SKM-1 treated with dmso at 0.1 percent for 144 hours (cell line): ENCODE measurements around the gene OGA.

Experiments used
- DNase-seq: peaks from one replicate; lab custom pipeline; 2025; ENCODE audit not compliant: unreplicated experiment; lab: John Stamatoyannopoulos, UW

OGA gene

GRCh38 chr10:101837748-101838147 is 19.5 kb upstream of the OGA start:
- DNase-seq, result no peak

GRCh38 chr10:101835362-101835761 is 17.1 kb upstream of the OGA start:
- no peak for DNase-seq

DNA sequence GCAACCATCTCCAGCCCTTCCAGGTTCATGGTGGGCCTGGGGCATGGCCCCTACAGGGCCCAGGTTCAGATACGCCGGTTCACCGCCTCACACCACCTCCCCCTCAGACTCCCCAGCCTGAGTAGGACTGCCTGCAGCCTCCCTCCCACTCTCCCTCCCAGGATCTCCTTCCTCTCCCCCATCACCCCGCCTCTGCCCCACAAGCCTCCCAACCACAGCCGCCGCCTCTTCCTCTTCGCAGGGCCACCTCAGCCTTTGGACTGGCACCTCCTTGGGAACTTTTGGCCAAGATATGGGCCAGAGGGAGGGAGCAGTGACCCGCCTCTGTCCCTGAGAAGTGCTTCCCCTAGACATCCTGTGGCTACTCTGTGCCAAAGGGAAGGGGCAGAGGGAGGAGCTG is 16.1 kb upstream of the OGA start:
- DNase-seq, result peak; percentile 62

DNA sequence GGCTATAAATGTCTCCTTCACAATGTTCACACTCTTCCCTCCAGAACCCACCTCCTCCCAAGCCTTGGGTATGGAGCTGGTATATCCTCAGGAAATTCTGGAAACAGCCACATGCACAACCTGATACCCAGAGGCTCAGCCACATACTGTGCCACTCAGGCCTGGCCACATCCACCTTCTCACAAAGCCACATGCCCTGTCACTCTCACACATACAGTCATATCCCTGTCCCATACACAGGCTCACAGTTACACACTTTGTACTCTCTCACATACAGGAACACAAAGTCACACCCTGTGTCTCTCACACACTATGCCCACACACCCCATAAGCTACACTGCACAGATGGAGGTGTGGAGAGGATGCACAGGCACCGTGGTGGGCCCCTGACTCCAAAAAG is 15.2 kb upstream of the OGA start:
- DNase-seq, result no peak

DNA sequence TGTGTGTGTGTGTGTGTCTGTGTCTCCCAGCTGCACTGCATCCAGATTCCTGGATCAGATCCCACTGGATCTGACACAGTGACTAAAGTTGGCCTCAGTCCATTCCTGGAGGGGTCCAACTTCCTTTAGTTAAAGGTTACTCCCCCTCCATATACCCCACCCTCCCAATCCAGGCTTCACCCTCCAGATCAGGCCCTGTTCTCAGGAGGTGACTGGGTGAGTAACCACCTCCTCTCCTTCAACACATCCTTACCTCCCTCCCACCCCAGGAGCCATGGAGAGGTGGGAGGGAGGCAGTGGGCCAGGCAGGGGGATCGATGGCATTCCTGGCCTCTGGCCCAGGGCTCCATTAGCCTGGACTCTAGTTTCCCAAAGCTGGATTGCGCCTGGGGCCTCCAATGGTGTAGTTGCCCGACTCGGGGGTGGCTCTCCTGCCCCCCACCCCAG is 14.1 kb upstream of the OGA start:
- no peak for DNase-seq

GRCh38 chr10:101831169-101831811 is 13.0 kb upstream of the OGA start:
- DNase-seq, result no peak

GRCh38 chr10:101830322-101831168 is 12.3 kb upstream of the OGA start:
- peak; percentile 56 for DNase-seq

GRCh38 chr10:101829561-101830315 is 11.5 kb upstream of the OGA start:
- DNase-seq, result no peak

DNA sequence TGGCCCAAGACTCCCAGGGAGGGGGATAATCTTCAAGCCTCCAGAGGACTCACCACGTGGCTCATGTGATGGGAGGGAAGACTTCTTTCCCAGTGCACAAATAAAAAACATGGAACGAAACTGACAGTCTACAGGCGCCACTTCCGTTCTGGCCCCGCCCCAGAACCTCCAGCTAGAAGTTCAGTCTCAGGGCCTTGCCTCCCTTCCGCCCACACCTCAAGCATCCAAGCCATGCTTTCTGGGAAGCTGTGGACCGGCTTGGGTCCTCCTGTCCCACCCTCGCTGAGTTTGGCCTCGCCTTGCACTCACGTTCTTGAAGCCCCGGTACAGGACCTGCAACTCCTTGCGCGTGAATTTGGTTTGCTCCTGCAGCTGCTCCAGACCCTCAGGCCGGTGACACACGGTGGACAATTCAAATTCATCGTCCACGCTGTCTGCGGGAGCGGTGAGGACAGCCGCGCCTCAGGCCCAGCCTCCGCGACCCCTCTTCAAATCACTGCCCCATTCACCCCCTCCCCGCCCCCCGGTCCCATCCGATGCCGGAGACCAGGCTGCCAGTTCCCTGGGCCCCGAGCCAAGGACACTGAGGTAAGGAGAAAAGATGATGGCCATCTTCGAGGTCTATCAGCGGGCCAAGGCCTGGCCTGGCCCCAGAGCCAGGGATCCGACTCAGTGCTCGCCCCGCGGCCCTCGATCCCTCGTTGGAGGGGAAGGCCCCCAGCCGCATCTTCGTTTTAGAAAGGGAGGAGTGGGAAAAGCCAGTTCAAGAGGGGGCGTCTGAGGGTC is 10.7 kb upstream of the OGA start:
- DNase-seq, result no peak

DNA sequence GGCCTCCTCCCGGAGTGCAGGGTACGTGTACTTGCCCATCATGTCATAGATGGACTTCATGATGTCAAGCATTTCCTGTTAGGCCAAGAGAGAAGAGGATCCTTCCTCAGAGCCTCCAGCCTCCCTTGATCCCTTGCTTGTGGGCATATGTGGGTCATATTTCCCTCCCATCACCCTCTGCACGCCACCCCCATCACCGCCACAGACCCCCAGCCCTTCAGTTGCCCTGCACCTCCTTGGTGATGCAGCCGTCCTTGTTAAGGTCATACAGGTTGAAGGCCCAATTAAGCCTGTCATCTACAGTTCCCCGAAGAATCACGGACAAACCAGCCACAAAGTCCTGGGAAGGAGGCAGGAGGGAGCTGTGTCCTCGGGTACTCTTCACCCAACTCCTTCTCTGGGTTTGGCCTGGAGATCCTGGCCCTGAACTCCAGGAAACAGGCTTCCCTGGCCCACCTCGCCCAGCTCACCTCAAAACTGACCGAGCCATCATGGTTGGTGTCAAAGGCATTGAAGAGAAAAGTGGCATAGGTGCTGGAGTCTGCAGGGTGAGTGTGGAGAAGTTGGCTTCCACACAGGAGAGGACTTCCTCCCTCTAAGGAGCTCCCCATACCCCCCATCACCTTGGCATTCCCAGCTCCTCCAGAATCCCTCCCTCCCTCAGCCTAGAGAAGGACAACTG is 9.8 kb upstream of the OGA start:
- DNase-seq, result no peak

- no peak for DNase-seq
These were observed 8.7 kb upstream of the OGA start for GRCh38 chr10:101826852-101827434.

DNA sequence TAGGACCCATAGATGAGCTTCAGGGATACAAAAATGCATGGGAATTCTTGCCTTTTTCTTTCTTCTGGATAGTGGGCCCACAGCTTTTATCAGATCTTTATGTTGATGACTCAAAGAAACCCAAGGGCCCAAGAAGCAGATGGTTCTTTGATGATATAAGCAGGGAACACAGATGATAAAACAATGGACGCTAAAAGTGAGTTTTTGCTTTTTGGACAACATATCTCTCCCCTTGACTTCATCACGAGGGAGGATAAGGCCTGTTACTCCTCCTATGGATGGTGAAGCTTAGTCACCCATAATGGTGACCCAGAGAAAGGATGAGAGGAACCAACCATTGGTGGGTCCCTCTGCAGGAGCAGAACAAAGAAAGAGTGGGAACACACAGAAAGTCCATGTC is 6.5 kb upstream of the OGA start:
- DNase-seq, result no peak

GRCh38 chr10:101818872-101819633 is 809 bp upstream of the OGA start:
- DNase-seq, result no peak

DNA sequence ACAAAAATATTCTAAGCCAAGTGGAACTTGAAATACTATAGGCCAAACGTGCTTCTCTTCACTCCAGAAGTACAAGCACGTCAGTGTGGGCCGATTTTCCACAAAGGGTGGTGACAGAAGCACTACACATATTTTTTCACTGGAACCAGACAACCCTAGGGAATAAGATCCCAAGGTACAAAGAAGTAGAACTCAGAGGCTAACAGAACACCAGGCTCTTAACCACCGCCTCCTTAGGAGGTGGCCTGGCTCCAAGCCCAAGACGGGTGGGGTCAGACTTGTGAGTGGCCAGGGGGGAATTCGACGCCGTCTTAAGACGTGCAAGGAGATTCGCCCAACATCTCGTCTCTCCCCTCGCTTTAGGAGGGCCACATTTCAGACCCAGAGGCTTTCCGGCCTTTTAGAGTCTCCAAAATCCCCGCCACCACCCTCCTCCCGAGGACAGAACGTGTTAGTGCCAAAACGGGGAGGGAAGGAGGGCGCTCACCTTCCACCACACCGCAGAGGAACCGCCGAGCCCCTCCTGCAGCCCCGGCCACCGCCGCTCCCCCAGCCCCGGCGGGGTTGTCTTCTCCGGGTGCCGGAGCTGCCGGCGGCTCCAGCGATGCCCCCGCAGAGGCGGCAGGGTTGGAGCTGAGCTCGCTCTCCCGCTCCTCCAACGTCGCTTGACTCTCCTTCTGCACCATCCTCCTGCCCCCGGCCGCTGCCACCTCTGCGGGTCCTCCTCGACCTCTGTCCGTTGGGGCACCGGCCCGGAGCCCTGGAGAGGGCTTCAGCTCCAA is 716 bp downstream of the OGA start:
- peak; percentile 43 for DNase-seq

DNA sequence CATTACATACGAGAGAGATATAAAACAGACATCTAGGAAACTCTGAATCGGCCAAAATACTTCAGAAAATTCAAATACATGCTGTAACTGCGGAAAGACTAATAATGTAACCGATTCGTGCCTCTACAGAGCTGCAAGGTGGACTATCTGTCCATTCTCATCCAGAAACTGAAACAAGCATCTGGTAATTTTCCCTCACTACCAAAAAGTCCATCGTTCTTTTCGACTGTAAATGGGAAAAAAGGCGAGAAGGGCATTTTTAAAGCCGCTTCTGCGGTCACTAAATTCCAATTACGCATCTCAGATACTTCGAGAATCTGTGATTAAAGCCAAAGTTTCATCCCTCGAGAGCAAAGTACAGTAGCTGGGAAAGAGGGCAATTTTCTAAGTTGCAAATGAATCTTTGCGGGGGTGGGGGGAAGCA is 1.3 kb downstream of the OGA start:
- DNase-seq, result no peak

- no peak for DNase-seq
These were observed 1.9 kb downstream of the OGA start for GRCh38 chr10:101816376-101816775.

GRCh38 chr10:101814466-101815071 is 3.7 kb downstream of the OGA start:
- DNase-seq, result no peak

- no peak for DNase-seq
These were observed 5.6 kb downstream of the OGA start for GRCh38 chr10:101812606-101813005.
